Prostate gland (tissue), 2 donors: ENCODE data around the gene GRK3.

Experiments
- CTCF ChIP-seq, 4 experiments: fragments of 200-600 bp in 2 of 4; fragments of 450-650 bp in 2 of 4; sonication (generic) in 2 of 4; IDR thresholded peaks; 1 replicate in 3 of 4; 2 replicates in 1 of 4; pipeline ENCODE4 v1.5.1; 2016 to 2019; ENCODE audit warnings: antibody characterized with exemption in 4 of 4, mild to moderate bottlenecking in 2 of 4, moderate library complexity in 2 of 4
- POLR2A ChIP-seq: fragments of 450-650 bp; IDR thresholded peaks from one replicate; pipeline ENCODE4 v1.6.1; 2016; ENCODE audit warnings: antibody characterized with exemption, mild to moderate bottlenecking

GRCh38 chr22:25534724-25535123 is 29.8 kb upstream of the GRK3 start:
- no peak for TF ChIP-seq CTCF (IDR thresholded peaks at IDR 0.05)
- TF ChIP-seq POLR2A = no peak
